ENCODE data around the gene CLRN3.
A peak's percentile ranks its signal among the peaks of the same experiment; 100 is the strongest.

The CLRN3 gene

GRCh38 chr10:127919418-127920271 is 26.9 kb upstream of the CLRN3 start:
- no peak for DNase-seq (ENCODE audit: low spot score)

GRCh38 chr10:127918572-127918971 is 25.8 kb upstream of the CLRN3 start:
- no peak for DNase-seq (ENCODE audit: low spot score)

- no peak for DNase-seq (ENCODE audit: low spot score)
These were observed 24.1 kb upstream of the CLRN3 start for GRCh38 chr10:127916826-127917225.

- no peak for DNase-seq (ENCODE audit: low spot score)
These were observed 22.6 kb upstream of the CLRN3 start for GRCh38 chr10:127915324-127915723.

- DNase-seq (ENCODE audit: low spot score): no peak
These were observed 20.6 kb upstream of the CLRN3 start for GRCh38 chr10:127913368-127913759.

GRCh38 chr10:127912607-127913367 is 20.0 kb upstream of the CLRN3 start:
- no peak for DNase-seq (ENCODE audit: low spot score)

- DNase-seq (ENCODE audit: low spot score): no peak
These were observed 19.1 kb upstream of the CLRN3 start for GRCh38 chr10:127911867-127912257.

GRCh38 chr10:127911218-127911866 is 18.6 kb upstream of the CLRN3 start:
- no peak for DNase-seq (ENCODE audit: low spot score)

- DNase-seq (ENCODE audit: low spot score): no peak
These were observed 17.7 kb upstream of the CLRN3 start for GRCh38 chr10:127910464-127910770.

GRCh38 chr10:127909716-127910463 is 17.1 kb upstream of the CLRN3 start:
- no peak for DNase-seq (ENCODE audit: low spot score)

- no peak for DNase-seq (ENCODE audit: low spot score)
These were observed 16.2 kb upstream of the CLRN3 start for GRCh38 chr10:127908959-127909267.

GRCh38 chr10:127908106-127908958 is 15.6 kb upstream of the CLRN3 start:
- no peak for DNase-seq (ENCODE audit: low spot score)

- DNase-seq (ENCODE audit: low spot score): no peak
These were observed 14.8 kb upstream of the CLRN3 start for GRCh38 chr10:127907411-127908105.

GRCh38 chr10:127906548-127907377 is 14.0 kb upstream of the CLRN3 start, which contains the start of gene PTPRE:
PTPRE (plus strand) TSS chr10:127907103; CDS start chr10:128040882, 133,779 bp downstream.
- peak; percentile 32 for DNase-seq (ENCODE audit: low spot score)

GRCh38 chr10:127905848-127906261 is 13.1 kb upstream of the CLRN3 start:
- no peak for DNase-seq (ENCODE audit: low spot score)

GRCh38 chr10:127905001-127905847 is 12.5 kb upstream of the CLRN3 start:
- no peak for DNase-seq (ENCODE audit: low spot score)

GRCh38 chr10:127904311-127905000 is 11.7 kb upstream of the CLRN3 start:
- no peak for DNase-seq (ENCODE audit: low spot score)

- no peak for DNase-seq (ENCODE audit: low spot score)
These were observed 11.0 kb upstream of the CLRN3 start for GRCh38 chr10:127903789-127904188.
